OCI-LY3 (cell line): ENCODE results near the gene KDR.

Experiments used
- H2AFZ ChIP-seq: fragments of 200-600, 300-600 bp; shearing (Covaris generic); 2 replicates; pipeline ENCODE4 v1.6.0; 2014; ENCODE audit warnings: antibody characterized with exemption, low read depth, low read length
- H3K27ac ChIP-seq: fragments of 200-600, 300-600 bp; sonication (generic); 2 replicates; pipeline ENCODE4 v1.5.1; 2014; ENCODE audit warnings: mild to moderate bottlenecking, low read length, moderate library complexity, mixed read lengths
- H3K27me3 ChIP-seq: fragments of 200-600, 300-600 bp; sonication (generic); 2 replicates; pipeline ENCODE4 v1.6.1; 2014; ENCODE audit warnings: low read depth, low read length, mixed read lengths
- H3K36me3 ChIP-seq: fragments of 200-600, 300-600 bp; sonication (generic); replicated peaks from 2 replicates; pipeline ENCODE3; 2014; ENCODE audit warnings: low read depth, low read length, mixed read lengths
- H3K4me1 ChIP-seq: fragments of 300-600, 200-600 bp; sonication (generic); 2 replicates; pipeline ENCODE4 v1.6.1; 2014; ENCODE audit warnings: low read length, mixed read lengths
- H3K4me2 ChIP-seq: fragments of 200-600, 300-600 bp; sonication (generic); 2 replicates; pipeline ENCODE4 v1.6.1; 2014; ENCODE audit warnings: low read length, mixed read lengths
- H3K4me3 ChIP-seq: fragments of 300-600, 200-600 bp; sonication (generic); 2 replicates; pipeline ENCODE4 v1.5.1; 2014; ENCODE audit warnings: antibody characterized with exemption, mild to moderate bottlenecking, low read length, moderate library complexity
- H3K79me2 ChIP-seq: fragments of 300-600, 200-600 bp; shearing (Covaris generic); 2 replicates; pipeline ENCODE4 v1.6.1; 2014; ENCODE audit warnings: mild to moderate bottlenecking, low read length, mixed read lengths
- H3K9ac ChIP-seq: fragments of 300-600, 200-600 bp; shearing (Covaris generic); 2 replicates; pipeline ENCODE4 v1.6.0; 2014; ENCODE audit warnings: mild to moderate bottlenecking, low read length, moderate library complexity
- H3K9me3 ChIP-seq: fragments of 200-600, 300-600 bp; shearing (Covaris generic); 2 replicates; pipeline ENCODE4 v1.6.1; 2014; ENCODE audit warnings: low read length, mixed read lengths; ENCODE audit not compliant: insufficient read depth
- H4K20me1 ChIP-seq: fragments of 200-600, 300-600 bp; sonication (generic); 2 replicates; pipeline ENCODE4 v1.6.1; 2016; ENCODE audit warnings: low read length, mixed read lengths; ENCODE audit not compliant: insufficient read depth
- CTCF ChIP-seq: fragments of 200-600, 300-600 bp; sonication (generic); IDR thresholded peaks from 2 replicates; pipeline ENCODE4 v1.5.1; 2014; ENCODE audit warnings: antibody characterized with exemption, low read length, low read depth
- EZH2phosphoT487 ChIP-seq: fragments of 200-600 bp; shearing (Covaris generic); IDR thresholded peaks from 2 replicates; pipeline ENCODE4 v1.6.1; 2018; ENCODE audit warnings: antibody characterized with exemption, mixed run types, low read depth

The KDR gene

GRCh38 chr4:55029821-55030503 is 95.4 kb downstream of the KDR start:
- no peaks in the 10 kb centered on the region for H3K27me3 ChIP-seq
- H3K4me2 ChIP-seq, result no peak overlapping the region
- H3K36me3 ChIP-seq, result no peaks in the 10 kb centered on the region

GRCh38 chr4:55029321-55029720 is 96.1 kb downstream of the KDR start:
- Histone ChIP-seq H3K9me3 (no peaks in the 10 kb centered on the region), H3K27ac (no peak overlapping the region), H3K4me3 (no peak overlapping the region), H4K20me1 (no peaks in the 10 kb centered on the region), H3K4me1 (peaks cover 2% of the 10 kb centered on the region; the same call in 1 of the 2 replicates), H3K79me2 (no peaks in the 10 kb centered on the region), H2AFZ (no peak overlapping the region), H3K36me3 (no peaks in the 10 kb centered on the region), H3K9ac (no peak overlapping the region), H3K4me2 (no peak overlapping the region), H3K27me3 (no peaks in the 10 kb centered on the region)
- no peak for TF ChIP-seq CTCF
- TF ChIP-seq EZH2phosphoT487, result no peak

More at GRCh38 chr4:55029821-55030503, 95.4 kb downstream of the KDR start:
- Histone ChIP-seq H3K4me3 (no peak overlapping the region), H4K20me1 (no peaks in the 10 kb centered on the region), H3K79me2 (no peaks in the 10 kb centered on the region), H2AFZ (no peak overlapping the region), H3K4me1 (no peaks in the 10 kb centered on the region; the same call in 1 of the 2 replicates), H3K9ac (no peak overlapping the region), H3K27ac (no peak overlapping the region), H3K9me3 (no peaks in the 10 kb centered on the region)
- TF ChIP-seq EZH2phosphoT487, result no peak
- TF ChIP-seq CTCF, result no peak
